Ramos (cell line): ENCODE data around the gene RCN2.
"Not testable (repeated sequence)": the region's sequence is repeated elsewhere in the genome, so short reads cannot be mapped to it uniquely, and the experiment has no call there.

Experiments used
- in situ Hi-C: fragments of 300-500 bp; cut with MboI; formaldehyde crosslinking; loops from one replicate; pipeline ENCODE4 v1.14.3; 2022; ENCODE audit warnings: low sequenced_read_pairs; ENCODE audit not compliant: unreplicated experiment

RCN2 gene

DNA sequence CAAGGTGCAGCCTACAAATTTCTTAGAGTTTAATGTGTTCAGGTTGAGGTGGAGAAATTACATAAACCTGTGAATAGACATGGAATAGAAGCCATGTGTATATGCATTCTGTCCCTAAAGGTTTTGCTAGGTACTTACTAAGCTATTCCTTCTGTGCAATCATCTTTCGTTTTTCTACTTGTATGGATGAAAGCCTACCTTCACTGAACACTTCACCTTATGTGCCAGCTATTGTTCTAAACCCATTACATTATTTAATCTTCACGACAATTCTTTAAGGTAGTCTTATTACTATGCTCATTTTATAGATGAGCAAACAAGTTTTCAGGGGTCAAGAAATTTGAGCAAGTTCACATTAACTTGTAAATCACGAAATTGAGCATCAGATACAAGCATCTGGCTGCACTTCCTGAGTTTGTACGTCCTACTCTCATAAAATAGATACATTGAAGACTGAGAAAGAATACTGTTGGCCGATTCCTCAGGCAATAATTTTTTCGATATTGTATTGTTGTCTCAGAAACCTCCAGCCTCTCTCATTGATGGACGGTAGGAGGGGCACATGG lies 635 bp upstream of the RCN2 start:
- in situ Hi-C loops, result no loop called here

DNA sequence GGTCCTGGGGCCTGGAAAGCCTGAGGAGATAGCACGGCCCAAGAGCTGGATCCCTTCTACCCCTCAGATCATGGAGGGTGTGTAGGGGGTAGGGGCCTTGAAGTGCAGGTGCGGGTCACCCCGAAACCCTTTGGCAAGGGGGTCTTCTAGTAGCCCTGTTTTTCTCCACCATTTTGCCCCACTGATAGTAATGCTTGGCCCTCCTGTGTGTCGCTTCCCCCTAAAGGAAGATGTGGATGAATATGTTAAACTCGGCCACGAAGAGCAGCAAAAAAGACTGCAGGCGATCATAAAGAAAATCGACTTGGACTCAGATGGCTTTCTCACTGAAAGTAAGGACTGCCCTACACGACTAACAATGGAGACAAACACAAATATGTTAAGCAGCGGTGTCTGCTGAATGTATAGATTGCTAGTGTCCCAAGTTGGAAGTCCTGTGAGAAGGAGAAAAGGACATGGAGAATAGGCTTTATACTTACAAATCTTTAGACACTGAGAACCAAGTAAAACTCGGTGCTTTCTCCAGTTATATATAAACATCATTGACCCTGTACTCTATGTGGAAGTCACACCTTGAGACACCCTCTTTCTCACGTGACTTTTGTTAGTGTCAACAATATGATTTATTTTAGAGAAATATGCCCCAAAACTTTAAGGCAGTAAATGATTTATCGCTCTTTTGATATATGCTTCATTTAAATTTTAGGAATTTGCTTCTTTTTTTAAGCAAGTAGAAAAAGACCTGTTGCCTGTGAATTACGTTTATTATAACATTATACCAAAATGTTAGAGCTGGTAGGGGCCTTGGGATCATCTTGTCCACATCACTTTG lies 802 bp downstream of the RCN2 start:
- in situ Hi-C loops, result no loop called here

DNA sequence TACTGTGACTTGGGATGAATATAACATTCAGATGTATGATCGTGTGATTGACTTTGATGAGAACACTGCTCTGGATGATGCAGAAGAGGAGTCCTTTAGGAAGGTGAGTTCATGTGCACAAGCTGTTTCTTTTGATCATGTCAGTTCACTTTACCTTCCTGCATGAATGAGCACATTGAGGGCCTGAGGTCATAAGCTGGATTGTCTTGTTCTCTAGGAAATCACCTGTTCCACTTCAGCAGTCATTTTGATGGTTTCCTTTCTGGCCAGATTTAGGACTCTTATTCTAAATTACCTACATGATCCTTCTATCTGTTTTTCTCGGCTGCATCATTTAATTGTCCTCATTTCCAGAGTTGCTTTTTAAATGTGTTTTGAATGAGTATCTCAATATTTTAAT lies 4.1 kb downstream of the RCN2 start:
- in situ Hi-C loops, result no loop called here

DNA sequence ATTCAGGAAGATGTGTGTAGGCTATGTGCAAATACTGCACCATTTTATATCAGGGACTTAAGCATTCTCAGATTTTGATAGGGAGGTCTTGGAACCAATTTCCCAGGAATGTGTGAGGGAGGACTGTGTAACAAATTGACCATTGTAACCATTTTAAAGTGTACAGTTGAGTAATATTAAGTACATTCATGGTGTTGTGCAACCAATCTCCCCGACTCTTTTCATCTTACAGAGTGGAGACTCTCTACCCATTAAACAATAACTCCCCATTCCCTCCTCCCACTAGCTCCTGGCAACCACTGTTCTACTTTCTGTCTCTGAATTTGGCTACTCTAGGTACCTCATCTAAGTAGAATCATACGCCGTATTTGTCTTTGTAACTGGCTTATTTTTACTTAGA lies 5.1 kb downstream of the RCN2 start:
- in situ Hi-C loops, result no loop called here

DNA sequence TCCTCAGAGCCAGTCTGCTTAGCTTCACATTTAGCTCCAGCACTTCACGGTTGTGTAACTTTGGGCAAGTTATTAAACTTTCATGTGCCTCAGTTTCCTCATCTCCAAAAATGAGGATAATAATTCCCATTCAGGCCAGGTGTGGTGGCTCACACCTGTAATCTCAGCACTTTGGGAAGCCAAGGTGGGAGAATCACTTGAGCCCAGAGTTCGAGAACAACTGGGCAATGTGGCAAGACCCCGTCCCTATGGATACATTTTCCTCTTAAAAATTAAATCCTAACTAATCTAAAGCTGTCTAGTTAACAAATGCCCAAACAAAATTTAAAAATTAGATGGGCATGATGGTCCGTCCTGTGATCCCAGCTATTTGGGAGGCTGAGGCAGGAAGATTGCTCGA lies 7.2 kb downstream of the RCN2 start:
- in situ Hi-C loops, result no loop called here

DNA sequence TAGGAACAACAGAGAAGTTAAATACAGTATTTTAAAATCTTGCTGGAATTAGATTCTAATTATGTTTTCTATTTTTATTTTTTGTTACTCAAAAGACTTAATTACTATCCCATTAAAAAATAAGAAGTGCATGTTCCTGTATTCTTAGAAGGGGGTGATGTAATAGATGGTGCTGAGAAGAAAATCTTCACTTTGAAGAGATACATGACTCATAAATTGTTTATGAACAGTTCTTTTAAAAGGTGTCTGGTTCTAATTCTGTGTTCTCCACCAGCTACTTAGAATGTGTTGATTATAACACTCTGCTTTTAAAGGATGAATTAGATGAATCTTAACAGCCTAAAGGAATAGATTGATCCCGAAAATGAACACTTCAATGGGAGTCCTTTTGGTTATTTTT lies 8.2 kb downstream of the RCN2 start:
- in situ Hi-C loops, result no loop called here

DNA sequence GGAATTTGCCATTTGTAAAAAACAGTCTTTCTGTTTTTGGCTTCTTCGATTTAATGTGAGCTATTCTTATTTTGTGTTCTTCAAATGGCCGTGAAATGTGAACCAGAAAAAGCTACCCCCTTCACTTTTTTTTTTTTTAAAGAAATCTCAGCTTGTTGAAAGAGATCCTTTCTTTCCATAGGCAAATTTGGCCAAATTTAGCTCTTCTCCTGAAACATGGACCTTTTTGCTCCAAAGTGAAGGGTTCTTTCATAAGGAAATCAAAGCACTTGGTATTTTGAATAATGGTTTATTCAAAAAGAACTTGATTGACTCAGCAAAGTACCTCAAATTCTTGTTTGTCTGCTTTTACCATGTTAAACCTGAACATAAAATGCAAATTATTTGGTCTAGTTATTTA lies 10.1 kb downstream of the RCN2 start:
- in situ Hi-C loops, result no loop called here

DNA sequence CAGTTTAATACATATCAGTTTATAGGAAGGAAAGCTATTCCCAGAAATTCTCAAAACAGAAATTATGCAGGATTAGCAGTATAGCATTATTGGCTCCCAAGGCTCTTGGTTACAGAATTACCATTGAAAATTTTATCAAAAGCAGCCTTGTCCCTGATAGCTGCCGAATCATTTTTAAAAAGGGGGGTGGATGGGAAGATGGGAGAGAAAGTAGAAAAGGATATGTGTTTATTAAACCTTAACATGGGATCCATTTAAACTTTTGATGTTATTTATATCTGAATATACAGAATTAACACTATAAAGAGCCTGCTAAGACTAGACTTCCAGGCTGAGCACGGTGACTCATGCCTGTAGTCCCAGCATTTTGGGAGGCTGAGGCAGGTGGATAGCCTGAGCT lies 10.8 kb downstream of the RCN2 start:
- in situ Hi-C loops, result no loop called here

DNA sequence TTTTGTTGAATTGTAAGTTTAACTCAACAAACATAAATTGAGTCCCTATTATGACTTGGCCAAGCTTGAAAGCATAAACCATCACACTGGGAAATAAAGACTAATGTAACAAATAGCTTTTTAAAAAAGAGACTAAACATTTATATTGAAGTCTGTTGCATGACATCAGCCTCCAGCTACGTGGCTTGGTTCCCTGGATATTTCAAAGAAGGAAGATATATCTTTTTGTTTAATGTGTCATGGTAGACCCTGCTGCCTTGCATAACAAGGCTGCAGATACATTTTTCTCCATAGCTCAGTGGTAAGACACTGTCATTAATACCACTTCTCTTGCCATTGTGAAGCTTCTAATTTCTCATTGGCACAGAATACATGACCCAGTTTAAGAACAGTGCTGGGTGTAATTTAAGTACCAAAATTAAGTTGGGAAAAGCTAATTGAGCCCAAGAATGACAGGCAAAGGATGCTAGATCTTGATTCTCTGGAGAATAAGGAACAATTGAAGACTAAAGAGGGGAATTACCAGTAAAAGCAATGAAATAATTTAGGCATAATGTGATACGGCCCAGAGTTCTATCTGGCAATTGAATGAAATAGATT lies 14.0 kb downstream of the RCN2 start:
- in situ Hi-C loops, result no loop called here

DNA sequence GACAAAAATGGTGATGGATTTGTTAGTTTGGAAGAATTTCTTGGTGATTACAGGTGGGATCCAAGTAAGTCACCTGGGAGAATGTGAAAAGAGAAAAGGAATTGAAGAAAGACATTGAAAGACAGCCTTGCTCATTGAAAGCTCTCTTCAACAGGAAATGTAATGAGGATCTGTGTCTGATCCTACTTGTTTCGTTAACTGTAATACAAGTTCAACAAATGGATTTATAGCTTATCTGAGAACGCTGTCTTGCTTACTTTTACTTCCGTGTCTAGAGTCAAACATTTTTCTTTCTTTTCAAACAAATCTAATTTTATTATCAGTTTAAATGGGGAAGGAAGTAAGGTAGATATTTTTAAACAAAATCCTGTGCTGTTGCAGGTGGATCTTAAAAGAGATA lies 15.9 kb downstream of the RCN2 start:
- in situ Hi-C loops, result no loop called here

DNA sequence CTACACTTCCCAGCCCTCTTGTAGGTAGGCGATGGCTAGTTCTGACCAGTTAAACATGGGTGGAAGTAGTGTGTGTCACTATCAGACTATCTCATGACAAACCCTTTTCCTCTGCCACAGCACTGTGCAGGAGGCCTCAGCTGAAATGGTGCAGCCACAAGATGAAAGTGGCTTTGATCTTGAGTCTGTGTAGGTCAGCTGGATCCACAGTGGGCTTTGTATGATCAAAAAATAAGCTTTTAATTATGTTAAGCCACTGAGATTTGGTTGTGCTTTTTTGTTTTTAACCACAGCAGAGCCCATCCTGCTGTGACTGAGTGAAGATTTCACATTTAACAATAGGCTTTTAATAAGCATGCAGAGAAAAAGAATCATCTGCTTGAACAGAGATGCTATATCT lies 19.7 kb downstream of the RCN2 start:
- in situ Hi-C loops, result no loop called here

DNA sequence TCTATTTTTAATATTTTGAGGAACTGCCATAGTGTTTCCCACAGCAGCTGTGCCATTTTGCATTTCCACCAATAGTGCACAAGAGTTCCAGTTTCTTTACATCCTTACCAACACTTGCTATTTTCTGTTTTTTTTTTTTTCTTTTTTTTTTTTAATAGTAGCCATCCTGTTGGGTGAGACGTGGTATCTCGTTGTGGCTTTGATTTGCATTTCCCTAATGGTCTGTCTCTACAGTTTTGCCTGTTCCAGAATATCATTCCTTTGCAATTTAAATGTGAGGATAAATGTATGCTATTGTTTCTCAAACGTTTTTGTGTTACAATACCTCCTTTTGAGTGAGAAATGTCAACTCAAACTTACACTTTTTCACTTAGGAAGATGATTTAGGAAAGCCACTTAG lies 22.4 kb downstream of the RCN2 start:
- in situ Hi-C loops, result no loop called here

DNA sequence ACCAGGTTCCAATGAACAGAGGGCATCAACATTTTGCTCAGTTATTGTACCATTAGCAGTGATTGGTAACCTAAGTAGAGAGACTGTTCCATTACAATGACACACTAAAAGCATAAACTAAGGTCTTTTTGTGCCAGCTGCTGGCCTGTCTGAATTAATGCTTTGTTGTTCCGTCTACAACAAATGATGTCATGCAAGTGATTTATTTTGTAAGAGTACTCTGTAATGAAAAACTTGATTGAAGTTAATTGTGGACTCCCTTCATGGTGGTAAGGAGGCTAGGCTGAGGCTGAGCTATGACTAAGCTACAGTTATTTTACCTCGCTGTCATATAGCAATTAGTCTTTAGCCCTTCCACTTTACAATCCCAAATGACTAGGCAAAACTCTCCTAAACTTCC lies 23.2 kb downstream of the RCN2 start:
- in situ Hi-C loops, result no loop called here

DNA sequence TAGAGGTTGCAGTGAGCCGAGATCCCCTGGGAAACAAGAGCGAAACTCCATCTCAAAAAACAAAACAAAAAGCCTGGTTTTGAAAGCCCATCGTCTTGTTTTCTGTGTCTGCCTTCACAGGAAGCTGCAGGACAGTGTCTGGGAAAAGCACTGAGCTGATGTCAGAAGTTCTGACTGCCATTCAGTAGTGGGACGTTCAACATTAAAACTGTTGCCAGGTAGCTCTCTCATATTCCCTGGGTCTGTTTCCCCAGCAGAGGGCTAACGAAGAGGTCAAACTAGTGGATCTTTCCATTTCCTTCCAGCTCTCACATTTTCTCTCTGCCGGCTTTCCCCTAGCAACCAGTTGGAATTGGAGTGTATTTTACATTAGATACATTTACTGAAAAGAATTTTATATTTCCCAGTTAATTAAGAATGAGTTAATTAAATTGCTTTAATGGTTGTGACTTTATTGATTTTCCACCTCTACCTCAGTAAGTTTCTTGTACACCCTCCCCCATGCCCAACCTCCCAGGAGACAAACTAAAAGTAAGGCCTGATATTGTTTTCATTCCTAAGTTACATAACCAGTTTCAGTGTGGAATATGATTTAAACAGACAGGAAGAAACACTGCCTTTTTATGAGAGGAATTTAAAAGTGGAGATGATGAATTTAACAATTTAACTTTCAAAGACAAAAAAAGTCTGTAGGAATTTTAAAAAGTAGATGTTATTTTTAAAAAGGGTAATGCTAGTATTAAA lies 29.9 kb downstream of the RCN2 start:
- in situ Hi-C loops, result no loop called here

DNA sequence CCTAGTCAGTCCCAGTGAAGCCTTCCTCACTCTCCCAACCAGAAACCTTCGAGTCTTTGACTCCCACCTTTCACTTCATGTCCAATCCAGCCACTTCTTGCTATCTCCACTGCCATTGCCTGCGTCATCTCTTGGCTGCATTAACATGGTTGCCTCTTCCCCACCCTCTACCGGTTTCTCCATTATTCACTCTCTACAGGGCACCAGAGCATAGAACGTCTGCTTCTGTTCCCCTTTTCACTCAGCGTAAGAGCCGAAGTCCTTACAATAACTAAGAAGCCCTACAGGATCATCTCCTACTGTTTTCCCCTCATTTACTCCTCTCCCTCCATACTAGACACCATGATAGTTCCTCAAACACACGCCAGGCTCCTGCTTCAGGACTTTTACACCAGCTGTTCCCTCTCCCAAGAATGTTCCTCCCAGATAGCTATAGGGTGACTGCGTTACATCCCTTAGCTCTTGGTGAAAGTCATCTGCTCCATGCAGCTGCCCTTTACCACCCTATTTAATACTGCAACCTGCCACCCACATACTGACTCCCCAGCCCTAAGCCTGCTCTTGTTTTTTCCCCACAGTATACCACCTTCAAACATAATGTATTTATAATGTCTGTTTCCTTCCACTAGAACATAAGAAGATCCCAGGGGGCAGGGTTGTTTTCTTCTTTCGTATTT lies 30.9 kb downstream of the RCN2 start:
- in situ Hi-C loops, result no loop called here

DNA sequence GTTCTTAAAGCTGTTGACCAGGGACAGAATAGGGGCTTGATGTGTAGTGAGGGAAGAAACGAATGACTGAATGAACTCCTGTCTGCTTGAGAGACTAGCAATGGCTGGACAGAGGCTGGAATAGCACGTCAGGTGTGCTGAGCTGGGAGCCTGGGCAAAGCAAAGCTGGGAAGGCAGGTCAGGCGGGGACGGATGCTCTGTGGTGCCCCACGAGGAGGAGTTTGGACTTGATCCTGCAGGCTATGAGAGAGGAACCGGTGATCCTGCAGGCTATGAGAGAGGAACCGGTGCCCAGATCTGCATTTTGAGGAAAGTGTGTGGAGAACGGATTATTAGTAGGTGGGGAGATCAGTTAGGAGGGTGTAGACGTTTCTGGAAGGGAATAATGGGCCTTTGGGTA lies 32.0 kb downstream of the RCN2 start:
- in situ Hi-C loops, result no loop called here

DNA sequence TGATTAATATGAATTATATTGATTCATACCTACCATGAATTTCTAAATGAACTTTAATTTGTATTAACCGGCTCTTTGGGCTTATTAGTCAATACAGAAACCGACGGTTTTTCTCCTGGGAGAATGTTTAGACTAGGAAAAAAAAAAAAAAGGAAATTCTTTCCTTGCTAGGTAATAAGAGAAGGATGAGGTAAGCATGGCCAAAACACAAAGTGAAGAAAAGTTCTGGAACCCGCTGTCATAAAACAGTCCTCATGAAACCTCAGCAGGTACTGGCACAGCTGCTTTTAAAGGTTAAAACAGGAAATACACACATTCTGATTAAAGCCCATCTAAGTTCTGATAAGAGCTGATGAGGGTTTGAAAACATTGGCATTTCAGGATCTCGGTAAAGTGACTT lies 32.6 kb downstream of the RCN2 start:
- in situ Hi-C loops, result no loop called here

DNA sequence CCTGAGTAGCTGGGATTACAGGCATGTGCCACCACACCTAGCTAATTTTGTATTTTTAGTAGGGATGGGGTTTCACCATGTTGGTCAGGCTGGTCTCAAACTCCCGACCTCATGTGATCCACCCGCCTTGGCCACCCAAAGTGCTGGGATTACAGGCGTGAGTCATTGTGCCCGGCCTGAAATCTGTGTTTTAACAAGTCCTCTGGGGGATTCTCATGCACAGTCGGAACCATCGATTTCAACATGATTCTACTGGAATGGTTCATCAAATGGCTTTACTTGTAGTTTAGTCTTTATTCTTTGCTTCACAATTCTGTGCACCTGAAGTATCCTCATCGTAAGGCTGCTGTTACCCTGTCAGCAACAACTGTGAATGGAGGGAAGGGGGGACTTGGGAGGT lies 34.5 kb downstream of the RCN2 start:
- in situ Hi-C loops, result not testable (repeated sequence)

DNA sequence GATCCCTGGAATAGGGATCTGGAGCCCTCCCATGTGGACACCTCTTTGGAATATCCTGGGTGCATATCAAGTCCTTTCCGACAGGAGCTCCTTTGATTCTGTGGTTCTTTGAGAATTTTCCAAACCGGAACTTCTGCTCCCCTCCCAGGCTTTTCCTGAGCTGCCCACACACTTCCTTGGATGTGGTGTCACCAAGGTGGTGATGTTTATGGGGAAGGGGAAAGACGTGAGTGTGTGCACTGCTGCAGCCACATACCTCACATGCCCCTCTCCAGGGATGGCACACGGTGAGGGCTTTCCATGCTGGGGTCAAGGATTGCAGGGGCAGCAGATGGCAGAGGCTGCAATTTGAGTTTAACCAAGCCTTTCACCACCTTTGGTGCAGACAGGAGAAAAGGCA lies 35.5 kb downstream of the RCN2 start:
- in situ Hi-C loops, result no loop called here

DNA sequence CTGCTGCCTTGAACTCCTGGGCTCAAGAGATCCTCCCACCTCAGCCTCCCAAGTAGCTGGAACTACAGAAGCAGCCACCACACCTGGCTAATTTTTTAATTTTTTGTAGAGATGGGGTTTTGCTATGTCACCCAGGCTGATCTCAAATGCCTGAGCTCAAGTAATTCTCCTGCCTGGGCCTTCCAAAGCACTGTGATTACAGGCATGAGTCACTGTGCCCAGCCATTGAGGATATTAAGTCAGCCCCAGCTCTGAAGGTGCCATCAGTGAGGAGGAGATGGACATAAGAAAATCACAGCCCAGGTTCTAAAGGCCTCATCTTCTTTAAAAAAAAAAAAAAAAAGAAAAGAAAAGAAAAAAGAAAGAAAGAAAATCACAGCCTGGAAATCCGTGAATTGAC lies 36.8 kb downstream of the RCN2 start:
- in situ Hi-C loops, result no loop called here
